Chondrocyte (in vitro differentiated cells): ENCODE measurements around the gene BMP8B. TPM values are rescaled to one million over a fixed set of nuclear protein-coding genes. Genes with fewer than 3 reads are reported as not detected.

ENCODE experiments used
- DNase-seq: peaks from one replicate; pipeline ENCODE4 v3.0.0; 2021; ENCODE audit warnings: mixed read lengths, low spot score
- H3K27ac Mint-ChIP-seq: one replicate; pipeline ENCODE4 v1.8.0; 2021; ENCODE audit warnings: mild to moderate bottlenecking, moderate library complexity, mixed read lengths; ENCODE audit not compliant: unreplicated experiment
- H3K27me3 Mint-ChIP-seq: 2 replicates; pipeline ENCODE4 v1.8.0; 2021; ENCODE audit warnings: low read depth, mixed read lengths
- H3K36me3 Mint-ChIP-seq: 2 replicates; pipeline ENCODE4 v1.8.0; 2021; ENCODE audit warnings: low read depth, mixed read lengths
- H3K4me1 Mint-ChIP-seq: 2 replicates; pipeline ENCODE4 v1.8.0; 2021; ENCODE audit warnings: low read depth, mild to moderate bottlenecking, mixed read lengths
- H3K4me3 Mint-ChIP-seq: one replicate; pipeline ENCODE4 v1.8.0; 2021; ENCODE audit warnings: mild to moderate bottlenecking, moderate library complexity, mixed read lengths; ENCODE audit not compliant: unreplicated experiment
- H3K9me3 Mint-ChIP-seq: 2 replicates; pipeline ENCODE4 v1.8.0; 2021; ENCODE audit warnings: low read depth, mixed read lengths
- CTCF ChIP-seq: fragments of 200-600 bp; sonication (generic); IDR thresholded peaks from 2 replicates; pipeline ENCODE4 v1.5.0; 2021; ENCODE audit warnings: antibody characterized with exemption, mild to moderate bottlenecking, moderate library complexity
- total RNA-seq: library from RNA; stranded (reverse); gene quantifications from 3 replicates; pipeline ENCODE4 v1.2.1, GENCODE V29; 2021

The BMP8B gene
- total RNA-seq, 1 donor from 2014 or later: 0.25 TPM

- no peak overlapping the region for H3K4me3 Mint-ChIP-seq
- no peak for DNase-seq
- no peak for TF ChIP-seq CTCF
- no peak overlapping the region for H3K27ac Mint-ChIP-seq
- peaks cover 9% of the 10 kb centered on the region for H3K4me1 Mint-ChIP-seq
- H3K36me3 Mint-ChIP-seq: peaks cover 41% of the 10 kb centered on the region
- H3K27me3 Mint-ChIP-seq: no peaks in the 10 kb centered on the region
- H3K9me3 Mint-ChIP-seq: no peaks in the 10 kb centered on the region
Measured at GRCh38 chr1:39745016-39745670, 43.5 kb downstream of the BMP8B start.

GRCh38 chr1:39738622-39739366, 49.9 kb downstream of the BMP8B start, which contains the start of gene PPIE:
TSS of gene PPIE (plus strand) at chr1:39738882. CDS start at chr1:39738901, 19 bp downstream.
- H3K27me3 Mint-ChIP-seq: peaks cover 10% of the 10 kb centered on the region
- H3K27ac Mint-ChIP-seq: peak within 1 kb of the TSS; percentile 88
- H3K9me3 Mint-ChIP-seq: no peaks in the 10 kb centered on the region
- H3K4me3 Mint-ChIP-seq: peak within 1 kb of the TSS; percentile 93
- H3K4me1 Mint-ChIP-seq: peaks cover 25% of the 10 kb centered on the region
- H3K36me3 Mint-ChIP-seq: peaks cover 9% of the 10 kb centered on the region
- no peak for DNase-seq
- no peak for TF ChIP-seq CTCF

GRCh38 chr1:39737546-39738169, 51.0 kb downstream of the BMP8B start:
- no peak for TF ChIP-seq CTCF
- no peak for DNase-seq
- Mint-ChIP-seq H3K9me3 (no peaks in the 10 kb centered on the region), H3K27me3 (peaks cover 12% of the 10 kb centered on the region), H3K36me3 (peaks cover 5% of the 10 kb centered on the region), H3K27ac (no peak overlapping the region), H3K4me3 (no peak overlapping the region), H3K4me1 (peaks cover 29% of the 10 kb centered on the region)

- peaks cover 1% of the 10 kb centered on the region for H3K36me3 Mint-ChIP-seq
- DNase-seq: no peak
- H3K9me3 Mint-ChIP-seq: no peaks in the 10 kb centered on the region
- no peak overlapping the region for H3K27ac Mint-ChIP-seq
- peaks cover 15% of the 10 kb centered on the region for H3K27me3 Mint-ChIP-seq
- no peak for TF ChIP-seq CTCF
- H3K4me1 Mint-ChIP-seq: peaks cover 26% of the 10 kb centered on the region
- H3K4me3 Mint-ChIP-seq: no peak overlapping the region
Measured at GRCh38 chr1:39735731-39736130, 52.9 kb downstream of the BMP8B start.

- no peak overlapping the region for H3K4me3 Mint-ChIP-seq
- peaks cover 4% of the 10 kb centered on the region for H3K4me1 Mint-ChIP-seq
- peaks cover 33% of the 10 kb centered on the region for H3K27me3 Mint-ChIP-seq
- TF ChIP-seq CTCF: no peak
- H3K36me3 Mint-ChIP-seq: peaks cover 1% of the 10 kb centered on the region
- H3K27ac Mint-ChIP-seq: no peak overlapping the region
- no peak for DNase-seq
- H3K9me3 Mint-ChIP-seq: no peaks in the 10 kb centered on the region
Measured at GRCh38 chr1:39733161-39733560, 55.5 kb downstream of the BMP8B start.
